SK-N-SH (cell line): ENCODE measurements around the gene ZNF783. TPM values are rescaled to one million over a fixed set of nuclear protein-coding genes. Genes with fewer than 3 reads are reported as not detected.

Experiments
- CTCF ChIA-PET: fragments of 300-600, 350-600 bp; formaldehyde crosslinking; extraction: SDS; loops from one replicate; lab custom pipeline; 2021; lab: Yijun Ruan, JAX
- POLR2A ChIA-PET: fragments of 350-600 bp; sonication (Branson Sonifier 250); formaldehyde crosslinking; extraction: SDS; loops from one replicate; lab custom pipeline; 2020; ENCODE audit warnings: antibody characterized with exemption, inconsistent platforms; lab: Yijun Ruan, JAX
- DNase-seq: peaks from one replicate; pipeline ENCODE4 v3.0.0; 2012
- H2AFZ ChIP-seq: fragments of 200-600 bp; sonication (generic); 2 replicates; pipeline ENCODE4 v1.8.1; 2016; ENCODE audit warnings: antibody characterized with exemption, mild to moderate bottlenecking, low read depth
- H3F3A ChIP-seq: fragments of 200-600 bp; sonication (generic); replicated peaks from 2 replicates; pipeline ENCODE3; 2016; ENCODE audit warnings: antibody characterized with exemption, mild to moderate bottlenecking; ENCODE audit not compliant: insufficient read depth
- H3K27ac ChIP-seq, 2 experiments: fragments of 200-500 bp in 1 of 2; fragments of 200-600 bp in 1 of 2; sonication (Bioruptor generic) in 1 of 2; sonication (generic), shearing (Covaris generic) in 1 of 2; 2 replicates each; pipeline versions ENCODE4 v1.5.1 to v1.6.1; 2014 to 2016; ENCODE audit warnings: low read depth in 2 of 2, inconsistent platforms in 1 of 2, low read length in 1 of 2, mild to moderate bottlenecking in 1 of 2, mixed read lengths in 1 of 2
- H3K27me3 ChIP-seq: fragments of 200-600 bp; sonication (generic), shearing (Covaris generic); 2 replicates; pipeline ENCODE4 v1.6.1; 2016; ENCODE audit warnings: mixed run types; ENCODE audit not compliant: insufficient read depth
- H3K36me3 ChIP-seq, 2 experiments: fragments of 200-500 bp in 1 of 2; fragments of 200-600 bp in 1 of 2; sonication (Bioruptor generic) in 1 of 2; sonication (generic) in 1 of 2; replicated peaks in 1 of 2; 2 replicates each; pipeline versions ENCODE3 to v1.5.1; 2014 to 2016; ENCODE audit warnings: low read length in 1 of 2, mild to moderate bottlenecking in 1 of 2; ENCODE audit not compliant: insufficient read depth in 2 of 2, control insufficient read depth in 1 of 2
- H3K4me1 ChIP-seq, 2 experiments: fragments of 200-500 bp in 1 of 2; fragments of 200-600 bp in 1 of 2; sonication (Bioruptor generic) in 1 of 2; sonication (generic), shearing (Covaris generic) in 1 of 2; 2 replicates each; pipeline versions ENCODE4 v1.5.1 to v1.6.1; 2014 to 2016; ENCODE audit warnings: low read depth in 1 of 2, low read length in 1 of 2, mixed run types in 1 of 2; ENCODE audit not compliant: insufficient read depth in 2 of 2, control insufficient read depth in 1 of 2
- H3K4me2 ChIP-seq: fragments of 200-600 bp; sonication (generic), shearing (Covaris generic); 2 replicates; pipeline ENCODE4 v1.6.1; 2017; ENCODE audit warnings: mixed run types
- H3K4me3 ChIP-seq, 2 experiments: fragments of 200-500 bp in 1 of 2; fragments of 200-600 bp in 1 of 2; sonication (Bioruptor generic) in 1 of 2; sonication (generic), shearing (Covaris generic) in 1 of 2; 2 replicates each; pipeline versions ENCODE4 v1.5.1 to v1.8.1; 2014 to 2016; ENCODE audit warnings: low read depth in 2 of 2, inconsistent platforms in 1 of 2, low read length in 1 of 2, mild to moderate bottlenecking in 1 of 2, mixed read lengths in 1 of 2, moderate library complexity in 1 of 2
- H3K79me2 ChIP-seq: fragments of 200-600 bp; sonication (generic); 2 replicates; pipeline ENCODE4 v1.8.1; 2017; ENCODE audit warnings: mild to moderate bottlenecking; ENCODE audit not compliant: insufficient read depth
- H3K9ac ChIP-seq: fragments of 200-600 bp; sonication (generic); 2 replicates; pipeline ENCODE4 v1.6.1; 2017; ENCODE audit warnings: mixed run types
- H3K9me2 ChIP-seq: fragments of 200-600 bp; sonication (generic); 2 replicates; pipeline ENCODE4 v1.6.1; 2017; ENCODE audit warnings: mixed run types
- H3K9me3 ChIP-seq: fragments of 200-600 bp; sonication (generic); 2 replicates; pipeline ENCODE4 v1.6.1; 2017; ENCODE audit warnings: mixed run types, mild to moderate bottlenecking, moderate library complexity
- H4K20me1 ChIP-seq: fragments of 200-600 bp; sonication (generic); 2 replicates; pipeline ENCODE4 v1.6.1; 2017; ENCODE audit warnings: mild to moderate bottlenecking, mixed run types; ENCODE audit not compliant: insufficient read depth
- CHD2 ChIP-seq: fragments of 150-350 bp; IDR thresholded peaks from 2 replicates; pipeline ENCODE4 v1.6.1; 2018; ENCODE audit warnings: low read length; ENCODE audit not compliant: partially characterized antibody
- CTCF ChIP-seq: fragments of 200-600 bp; sonication (generic); IDR thresholded peaks from 2 replicates; pipeline ENCODE4 v1.6.1; 2017; ENCODE audit warnings: antibody characterized with exemption, mild to moderate bottlenecking, moderate library complexity
- EZH2phosphoT487 ChIP-seq: fragments of 200-600 bp; sonication (generic); IDR thresholded peaks from 2 replicates; pipeline ENCODE4 v1.6.1; 2017; ENCODE audit warnings: low read depth, mixed run types, mild to moderate bottlenecking, antibody characterized with exemption, moderate library complexity, borderline replicate concordance
- FOSL2 ChIP-seq: IDR thresholded peaks from 2 replicates; pipeline ENCODE4 v1.4.0; 2012; ENCODE audit warnings: low read depth, mild to moderate bottlenecking, moderate library complexity, borderline replicate concordance
- FOXM1 ChIP-seq: IDR thresholded peaks from 2 replicates; pipeline ENCODE4 v1.4.0; 2012; ENCODE audit warnings: low read depth, mild to moderate bottlenecking
- GABPA ChIP-seq: IDR thresholded peaks from 2 replicates; pipeline ENCODE4 v1.4.0; 2012; ENCODE audit warnings: low read depth, mild to moderate bottlenecking
- JUND ChIP-seq: IDR thresholded peaks from 2 replicates; pipeline ENCODE4 v1.4.0; 2012
- NFIC ChIP-seq: IDR thresholded peaks from 2 replicates; pipeline ENCODE4 v1.4.0; 2012; ENCODE audit warnings: borderline replicate concordance
- POLR2AphosphoS5 ChIP-seq: IDR thresholded peaks from 2 replicates; pipeline ENCODE4 v1.6.1; 2012; ENCODE audit warnings: low read depth, low read length
- RAD21 ChIP-seq: IDR thresholded peaks from 2 replicates; pipeline ENCODE4 v1.6.1; 2012; ENCODE audit warnings: mild to moderate bottlenecking, low read length
- REST ChIP-seq: IDR thresholded peaks from 2 replicates; pipeline ENCODE4 v1.6.1; 2012; ENCODE audit warnings: mild to moderate bottlenecking, low read depth, low read length, moderate library complexity
- RFX5 ChIP-seq: IDR thresholded peaks from 2 replicates; pipeline ENCODE4 v1.6.1; 2012; ENCODE audit warnings: mild to moderate bottlenecking, improper control_type of control experiment, low read length
- SIN3A ChIP-seq: IDR thresholded peaks from 2 replicates; pipeline ENCODE4 v1.6.1; 2012; ENCODE audit warnings: low read depth, mild to moderate bottlenecking, low read length, moderate library complexity, borderline replicate concordance
- SMC3 ChIP-seq: IDR thresholded peaks from 2 replicates; pipeline ENCODE4 v1.6.1; 2012; ENCODE audit warnings: low read depth, low read length, improper control_type of control experiment
- TCF12 ChIP-seq: IDR thresholded peaks from 2 replicates; pipeline ENCODE4 v1.4.0; 2012
- YY1 ChIP-seq: IDR thresholded peaks from 2 replicates; pipeline ENCODE4 v1.4.0; 2012; ENCODE audit warnings: low read depth, mild to moderate bottlenecking
- WGBS: methylation state at CpG from one replicate; pipeline ENCODE4 v1.1.6; 2017; ENCODE audit warnings: low lambda C conversion rate; 5-methylcytosine and 5-hydroxymethylcytosine counted together
- polyA plus RNA-seq, 3 experiments: library from polyadenylated mRNA; depleted of rRNA; stranded (reverse); fragments of >200 nt; gene quantifications; 2 replicates each; pipeline ENCODE4 v1.2.3, GENCODE V29; 2012
- TF ChIP-seq, protein P1 (sequence below): IDR thresholded peaks from 2 replicates; pipeline ENCODE4; 2012
- TF ChIP-seq, protein P2 (sequence below): fragments of 150-350 bp; IDR thresholded peaks from 2 replicates; pipeline ENCODE4 v1.6.1; 2017; ENCODE audit warnings: antibody characterized with exemption, low read length, low read depth, borderline replicate concordance
- TF ChIP-seq, protein P3 (sequence below): fragments of 150-350 bp; IDR thresholded peaks from 2 replicates; pipeline ENCODE4 v1.6.1; 2016; ENCODE audit warnings: mild to moderate bottlenecking, low read depth, low read length
- TF ChIP-seq, protein P4 (sequence below): IDR thresholded peaks from 2 replicates; pipeline ENCODE4 v1.4.0; 2012; ENCODE audit warnings: low read depth, borderline replicate concordance

Gene ZNF783
- polyA plus RNA-seq (2012; rRNA removed): 12.5 and 16.4 TPM in 2 replicates
- 3.8 and 6.2 TPM in 2 replicates for polyA plus RNA-seq (2012; cell fraction: cytosol; rRNA removed)
- 104 and 108 TPM in 2 replicates for polyA plus RNA-seq (2012; cell fraction: nucleus; rRNA removed)

- peaks cover 16% of the 10 kb centered on the region; the same call in 1 of the 2 replicates for H3K79me2 ChIP-seq
- H3K36me3 ChIP-seq: peaks cover 0 to 13% of the 10 kb centered on the region in 2 experiments
- TF ChIP-seq POLR2AphosphoS5 (no peak; the same call in 1 of the 2 replicates), REST (0 out of 2 replicates have a peak, but pooled peaks have one; percentile 8), CTCF (peak; percentile 76), RFX5 (no peak), JUND (no peak), YY1 (no peak), CHD2 (peak; percentile 79), SMC3 (peak; percentile 38), TCF12 (no peak), RAD21 (peak; percentile 57), NFIC (no peak), FOXM1 (no peak), FOSL2 (no peak), GABPA (0 out of 2 replicates have a peak, but pooled peaks have one; percentile 17), EZH2phosphoT487 (no peak), SIN3A (peak; percentile 61; the same call in 1 of the 2 replicates)
- TF ChIP-seq, protein P1, sequence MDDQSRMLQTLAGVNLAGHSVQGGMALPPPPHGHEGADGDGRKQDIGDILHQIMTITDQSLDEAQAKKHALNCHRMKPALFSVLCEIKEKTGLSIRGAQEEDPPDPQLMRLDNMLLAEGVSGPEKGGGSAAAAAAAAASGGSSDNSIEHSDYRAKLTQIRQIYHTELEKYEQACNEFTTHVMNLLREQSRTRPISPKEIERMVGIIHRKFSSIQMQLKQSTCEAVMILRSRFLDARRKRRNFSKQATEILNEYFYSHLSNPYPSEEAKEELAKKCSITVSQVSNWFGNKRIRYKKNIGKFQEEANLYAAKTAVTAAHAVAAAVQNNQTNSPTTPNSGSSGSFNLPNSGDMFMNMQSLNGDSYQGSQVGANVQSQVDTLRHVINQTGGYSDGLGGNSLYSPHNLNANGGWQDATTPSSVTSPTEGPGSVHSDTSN: 0 out of 2 replicates have a peak, but pooled peaks have one; percentile 16
- TF ChIP-seq, protein P2, sequence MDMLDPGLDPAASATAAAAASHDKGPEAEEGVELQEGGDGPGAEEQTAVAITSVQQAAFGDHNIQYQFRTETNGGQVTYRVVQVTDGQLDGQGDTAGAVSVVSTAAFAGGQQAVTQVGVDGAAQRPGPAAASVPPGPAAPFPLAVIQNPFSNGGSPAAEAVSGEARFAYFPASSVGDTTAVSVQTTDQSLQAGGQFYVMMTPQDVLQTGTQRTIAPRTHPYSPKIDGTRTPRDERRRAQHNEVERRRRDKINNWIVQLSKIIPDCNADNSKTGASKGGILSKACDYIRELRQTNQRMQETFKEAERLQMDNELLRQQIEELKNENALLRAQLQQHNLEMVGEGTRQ: 0 out of 2 replicates have a peak, but pooled peaks have one; percentile 25
- TF ChIP-seq, protein P3, sequence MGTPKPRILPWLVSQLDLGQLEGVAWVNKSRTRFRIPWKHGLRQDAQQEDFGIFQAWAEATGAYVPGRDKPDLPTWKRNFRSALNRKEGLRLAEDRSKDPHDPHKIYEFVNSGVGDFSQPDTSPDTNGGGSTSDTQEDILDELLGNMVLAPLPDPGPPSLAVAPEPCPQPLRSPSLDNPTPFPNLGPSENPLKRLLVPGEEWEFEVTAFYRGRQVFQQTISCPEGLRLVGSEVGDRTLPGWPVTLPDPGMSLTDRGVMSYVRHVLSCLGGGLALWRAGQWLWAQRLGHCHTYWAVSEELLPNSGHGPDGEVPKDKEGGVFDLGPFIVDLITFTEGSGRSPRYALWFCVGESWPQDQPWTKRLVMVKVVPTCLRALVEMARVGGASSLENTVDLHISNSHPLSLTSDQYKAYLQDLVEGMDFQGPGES: no peak
- TF ChIP-seq, protein P4, sequence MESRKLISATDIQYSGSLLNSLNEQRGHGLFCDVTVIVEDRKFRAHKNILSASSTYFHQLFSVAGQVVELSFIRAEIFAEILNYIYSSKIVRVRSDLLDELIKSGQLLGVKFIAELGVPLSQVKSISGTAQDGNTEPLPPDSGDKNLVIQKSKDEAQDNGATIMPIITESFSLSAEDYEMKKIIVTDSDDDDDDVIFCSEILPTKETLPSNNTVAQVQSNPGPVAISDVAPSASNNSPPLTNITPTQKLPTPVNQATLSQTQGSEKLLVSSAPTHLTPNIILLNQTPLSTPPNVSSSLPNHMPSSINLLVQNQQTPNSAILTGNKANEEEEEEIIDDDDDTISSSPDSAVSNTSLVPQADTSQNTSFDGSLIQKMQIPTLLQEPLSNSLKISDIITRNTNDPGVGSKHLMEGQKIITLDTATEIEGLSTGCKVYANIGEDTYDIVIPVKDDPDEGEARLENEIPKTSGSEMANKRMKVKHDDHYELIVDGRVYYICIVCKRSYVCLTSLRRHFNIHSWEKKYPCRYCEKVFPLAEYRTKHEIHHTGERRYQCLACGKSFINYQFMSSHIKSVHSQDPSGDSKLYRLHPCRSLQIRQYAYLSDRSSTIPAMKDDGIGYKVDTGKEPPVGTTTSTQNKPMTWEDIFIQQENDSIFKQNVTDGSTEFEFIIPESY: peak; percentile 79
These were observed at the start of gene ZNF783 for GRCh38 chr7:149261829-149262617. TSS of gene ZNF783 (plus strand) at chr7:149262196. CDS start at chr7:149262334, 138 bp downstream.

More at GRCh38 chr7:149261829-149262617, at the start of gene ZNF783:
- Histone ChIP-seq H3K9me2 (no peaks in the 10 kb centered on the region), H3K27ac (peak within 1 kb of the TSS; percentile 44 to 55), H3K9me3 (no peaks in the 10 kb centered on the region), H3K9ac (peak within 1 kb of the TSS; percentile 64), H4K20me1 (no peaks in the 10 kb centered on the region), H2AFZ (peak within 1 kb of the TSS; percentile 89), H3K27me3 (no peaks in the 10 kb centered on the region), H3K4me3 (peak within 1 kb of the TSS; percentile 53 to 62), H3F3A (peaks cover 19% of the 10 kb centered on the region), H3K4me2 (peak within 1 kb of the TSS; percentile 79), H3K4me1 (peaks cover 9 to 12% of the 10 kb centered on the region in 2 experiments; a peak in 2 of 4 replicates)
- DNase-seq: peak; percentile 98
- WGBS: 9% methylated on average over 15 of the region's 115 CpGs
- CTCF ChIA-PET: interaction anchor here (0.6 to 3.2 kb wide), 55 partner anchors 11 to 1853 kb away, joined by 3 to 76 read pairs (median 4); partner anchors contain the start of genes ZNF282, ZNF398 and ZNF425
- POLR2A ChIA-PET: interaction anchor here (0.7 to 1.7 kb wide), 6 partner anchors 9 to 198 kb away, joined by 3 to 8 read pairs (median 5); partner anchors contain the start of genes ZNF398 and ZNF777
